Caco-2 (cell line): ENCODE results near the gene FURIN. TPM values are rescaled to one million over a fixed set of nuclear protein-coding genes. Genes with fewer than 3 reads are reported as not detected.

Experiments used
- BruUV-seq: library from RNA; stranded (reverse); fragments of 400-500 nt; replicated peaks from 2 replicates; lab custom pipeline; 2021; lab: Mats Ljungman, UMichigan
- CTCF ChIA-PET: fragments of 300-600 bp; sonication (Branson Sonifier 250); formaldehyde crosslinking; loops from one replicate; lab custom pipeline; 2022; ENCODE audit warnings: antibody characterized with exemption; lab: Charles Lee
- POLR2A ChIA-PET: fragments of 300-600 bp; sonication (Branson Sonifier 250); formaldehyde crosslinking; loops from one replicate; lab custom pipeline; 2022; ENCODE audit warnings: antibody characterized with exemption; lab: Charles Lee
- DNase-seq, 2 experiments: peaks; one replicate each; pipeline versions ENCODE4 v3.0.0 to v3.0.0-alpha.2; 2020 to 2022
- H3K27me3 ChIP-seq: replicated peaks from 2 replicates; pipeline ENCODE4 v1.6.0; 2011; ENCODE audit warnings: low read length; ENCODE audit not compliant: control insufficient read depth, insufficient read depth
- H3K36me3 ChIP-seq: 2 replicates; pipeline ENCODE4 v1.5.1; 2011; ENCODE audit warnings: low read length; ENCODE audit not compliant: control insufficient read depth, insufficient read depth
- H3K4me1 ChIP-seq: fragments of 250-450 bp; sonication (Bioruptor Pico); 2 replicates; pipeline ENCODE4 v1.5.1; 2020; ENCODE audit warnings: mild to moderate bottlenecking
- H3K4me3 ChIP-seq: 2 replicates; pipeline ENCODE4 v1.5.1; 2011; ENCODE audit warnings: low read depth, mild to moderate bottlenecking, control low read depth, low read length
- H3K9me3 ChIP-seq: fragments of 250-450 bp; sonication (Bioruptor Pico); 2 replicates; pipeline ENCODE4 v1.5.1; 2020; ENCODE audit warnings: mild to moderate bottlenecking, moderate library complexity
- H3K27ac Mint-ChIP-seq: one replicate; pipeline ENCODE4 v1.8.0; 2022; ENCODE audit warnings: mixed read lengths; ENCODE audit not compliant: unreplicated experiment
- H3K27me3 Mint-ChIP-seq: one replicate; pipeline ENCODE4 v1.8.0; 2022; ENCODE audit warnings: mixed read lengths; ENCODE audit not compliant: insufficient read depth, unreplicated experiment
- H3K36me3 Mint-ChIP-seq: one replicate; pipeline ENCODE4 v1.8.0; 2022; ENCODE audit warnings: mild to moderate bottlenecking, mixed read lengths; ENCODE audit not compliant: insufficient read depth, unreplicated experiment
- H3K4me1 Mint-ChIP-seq: one replicate; pipeline ENCODE4 v1.8.0; 2022; ENCODE audit warnings: low read depth, mixed read lengths; ENCODE audit not compliant: unreplicated experiment
- H3K4me3 Mint-ChIP-seq: one replicate; pipeline ENCODE4 v1.8.0; 2022; ENCODE audit warnings: mild to moderate bottlenecking, moderate library complexity, mixed read lengths; ENCODE audit not compliant: unreplicated experiment
- H3K9me3 Mint-ChIP-seq: one replicate; pipeline ENCODE4 v1.8.0; 2022; ENCODE audit warnings: mixed read lengths; ENCODE audit not compliant: unreplicated experiment
- intact Hi-C: fragments of 100-400 bp; cut with micrococcal nuclease; formaldehyde crosslinking; loops from one replicate; pipeline ENCODE4 v1.10.0; 2022; ENCODE audit not compliant: unreplicated experiment
- total RNA-seq: library from RNA; stranded (reverse); gene quantifications from 2 replicates; pipeline ENCODE4 v1.2.3, GENCODE V29; 2022
- TF ChIP-seq, protein P1 (sequence below), 2 experiments: fragments of 200-600 bp in 1 of 2; IDR thresholded peaks; 1 replicate in 1 of 2; 2 replicates in 1 of 2; pipeline versions ENCODE4 v1.5.1 to v1.8.0; 2011 to 2022; ENCODE audit warnings: antibody characterized with exemption in 1 of 2, control low read depth in 1 of 2, inconsistent platforms in 1 of 2, low read depth in 1 of 2, low read length in 1 of 2, mild to moderate bottlenecking in 1 of 2, moderate library complexity in 1 of 2; ENCODE audit not compliant: insufficient read depth in 1 of 2, severe bottlenecking in 1 of 2, unreplicated experiment in 1 of 2

FURIN gene
- total RNA-seq, 1 experiment from 2014 or later: 43.0 TPM

DNA sequence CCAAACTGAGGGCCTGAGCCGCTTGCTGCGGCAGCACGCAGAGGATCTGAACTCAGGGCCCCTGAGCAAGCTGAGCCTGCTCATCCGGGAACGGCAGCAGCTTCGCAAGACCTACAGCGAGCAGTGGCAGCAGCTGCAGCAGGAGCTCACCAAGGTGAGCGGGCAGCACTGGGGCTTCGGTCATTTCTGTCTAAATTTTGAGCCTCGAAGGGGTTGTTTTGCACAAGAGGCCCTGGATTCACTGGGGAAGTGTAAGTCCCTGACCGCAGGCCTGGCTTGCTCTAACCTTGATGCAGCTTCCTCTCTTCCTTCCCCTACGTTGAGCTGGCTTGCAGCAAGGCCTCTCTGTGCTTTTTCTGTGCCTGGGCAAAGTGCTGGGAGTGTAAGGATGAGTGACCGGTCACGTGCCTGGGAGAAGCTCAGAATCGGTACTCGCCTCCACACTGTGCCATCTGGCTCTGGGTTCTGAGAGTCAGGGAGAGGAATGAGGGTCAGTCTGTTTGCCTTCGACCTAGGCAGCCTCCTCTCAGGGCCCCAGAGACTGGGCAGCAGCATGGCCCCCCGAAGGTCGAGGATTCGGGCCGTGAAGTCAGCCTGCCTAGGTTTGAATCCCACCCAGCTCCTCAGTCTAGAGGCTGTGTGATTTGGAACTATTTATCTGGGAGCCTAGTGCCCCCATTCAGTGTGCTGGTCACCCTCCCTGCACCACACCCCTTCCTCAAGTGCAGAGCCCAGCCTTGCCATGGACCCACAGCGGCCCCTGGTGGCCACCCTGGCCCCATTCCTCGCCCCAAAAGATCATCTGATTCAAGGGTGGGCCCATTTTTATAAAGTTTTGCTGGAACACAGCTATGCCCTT lies 17.3 kb downstream of the FURIN start:
- H3K36me3 ChIP-seq: no peaks in the 10 kb centered on the region
- BruUV-seq: no TSS peak
- CTCF ChIA-PET: interaction anchor here (0.7 to 2.4 kb wide), 9 partner anchors 17 to 327 kb away, joined by 3 to 22 read pairs (median 3); partner anchors contain the start of gene FURIN
- Mint-ChIP-seq H3K27ac (no peak overlapping the region), H3K4me3 (no peak overlapping the region), H3K27me3 (no peaks in the 10 kb centered on the region), H3K36me3 (peaks cover 5% of the 10 kb centered on the region), H3K9me3 (no peaks in the 10 kb centered on the region), H3K4me1 (no peaks in the 10 kb centered on the region)
- TF ChIP-seq, protein P1, sequence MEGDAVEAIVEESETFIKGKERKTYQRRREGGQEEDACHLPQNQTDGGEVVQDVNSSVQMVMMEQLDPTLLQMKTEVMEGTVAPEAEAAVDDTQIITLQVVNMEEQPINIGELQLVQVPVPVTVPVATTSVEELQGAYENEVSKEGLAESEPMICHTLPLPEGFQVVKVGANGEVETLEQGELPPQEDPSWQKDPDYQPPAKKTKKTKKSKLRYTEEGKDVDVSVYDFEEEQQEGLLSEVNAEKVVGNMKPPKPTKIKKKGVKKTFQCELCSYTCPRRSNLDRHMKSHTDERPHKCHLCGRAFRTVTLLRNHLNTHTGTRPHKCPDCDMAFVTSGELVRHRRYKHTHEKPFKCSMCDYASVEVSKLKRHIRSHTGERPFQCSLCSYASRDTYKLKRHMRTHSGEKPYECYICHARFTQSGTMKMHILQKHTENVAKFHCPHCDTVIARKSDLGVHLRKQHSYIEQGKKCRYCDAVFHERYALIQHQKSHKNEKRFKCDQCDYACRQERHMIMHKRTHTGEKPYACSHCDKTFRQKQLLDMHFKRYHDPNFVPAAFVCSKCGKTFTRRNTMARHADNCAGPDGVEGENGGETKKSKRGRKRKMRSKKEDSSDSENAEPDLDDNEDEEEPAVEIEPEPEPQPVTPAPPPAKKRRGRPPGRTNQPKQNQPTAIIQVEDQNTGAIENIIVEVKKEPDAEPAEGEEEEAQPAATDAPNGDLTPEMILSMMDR (IDR thresholded peaks at IDR 0.05; ENCODE audit: insufficient read depth in 1 of 2, low read depth in 1 of 2, low read length in 1 of 2, severe bottlenecking in 1 of 2, unreplicated experiment in 1 of 2): peak; percentile 94 to 97
- intact Hi-C loops: loop anchor here (1.0 to 5.0 kb wide), 3 partner anchors 168 to 593 kb away; partner anchors contain the start of gene BLM
- H3K4me1 ChIP-seq: no peaks in the 10 kb centered on the region; the same call in 1 of the 2 replicates
- H3K27me3 ChIP-seq: no peaks in the 10 kb centered on the region
- POLR2A ChIA-PET: interaction anchor here (0.6 kb wide), 1 partner anchor 50 kb away, joined by 5 read pairs; no protein-coding TSS in a partner anchor
- no peak overlapping the region for H3K4me3 ChIP-seq
- no peaks in the 10 kb centered on the region for H3K9me3 ChIP-seq
- DNase-seq: peak; percentile 66 to 85

GRCh38 chr15:90886291-90886614 lies 17.9 kb downstream of the FURIN start:
- no peaks in the 10 kb centered on the region for H3K4me1 Mint-ChIP-seq
- intact Hi-C loops: loop anchor here (1.0 to 5.0 kb wide), 3 partner anchors 169 to 594 kb away; partner anchors contain the start of gene BLM
- CTCF ChIA-PET: interaction anchor here (0.6 to 2.4 kb wide), 10 partner anchors 18 to 351 kb away, joined by 3 to 22 read pairs (median 3); partner anchors contain the start of gene FURIN
- Histone ChIP-seq H3K27me3 (no peaks in the 10 kb centered on the region), H3K9me3 (no peaks in the 10 kb centered on the region), H3K4me1 (no peaks in the 10 kb centered on the region; the same call in 1 of the 2 replicates), H3K4me3 (no peak overlapping the region), H3K36me3 (no peaks in the 10 kb centered on the region)
- H3K27me3 Mint-ChIP-seq: no peaks in the 10 kb centered on the region
- no TSS peak for BruUV-seq
- peaks cover 5% of the 10 kb centered on the region for H3K36me3 Mint-ChIP-seq
- POLR2A ChIA-PET: no interaction called here
- TF ChIP-seq, protein P1 (IDR thresholded peaks at IDR 0.05; ENCODE audit: insufficient read depth in 1 of 2, low read depth in 1 of 2, low read length in 1 of 2, severe bottlenecking in 1 of 2, unreplicated experiment in 1 of 2): no peak
- no peaks in the 10 kb centered on the region for H3K9me3 Mint-ChIP-seq
- no peak for DNase-seq
- H3K27ac Mint-ChIP-seq: no peak overlapping the region
- H3K4me3 Mint-ChIP-seq: no peak overlapping the region

- H3K27me3 Mint-ChIP-seq: no peaks in the 10 kb centered on the region
- CTCF ChIA-PET: interaction anchor here (0.6 to 2.4 kb wide), 3 partner anchors 90 to 329 kb away, joined by 3 to 22 read pairs (median 3); no protein-coding TSS in a partner anchor
- no peak for DNase-seq
- POLR2A ChIA-PET: no interaction called here
- BruUV-seq: no TSS peak
- Histone ChIP-seq H3K36me3 (no peaks in the 10 kb centered on the region), H3K4me1 (no peaks in the 10 kb centered on the region; the same call in 1 of the 2 replicates), H3K27me3 (no peaks in the 10 kb centered on the region), H3K4me3 (no peak overlapping the region), H3K9me3 (no peaks in the 10 kb centered on the region)
- intact Hi-C loops: loop anchor here (5.0 kb wide), 1 partner anchor 595 kb away; no protein-coding TSS in a partner anchor
- H3K4me3 Mint-ChIP-seq: no peak overlapping the region
- TF ChIP-seq, protein P1 (IDR thresholded peaks at IDR 0.05; ENCODE audit: insufficient read depth in 1 of 2, low read depth in 1 of 2, low read length in 1 of 2, severe bottlenecking in 1 of 2, unreplicated experiment in 1 of 2): no peak
- H3K27ac Mint-ChIP-seq: no peak overlapping the region
- H3K4me1 Mint-ChIP-seq: no peaks in the 10 kb centered on the region
- no peaks in the 10 kb centered on the region for H3K9me3 Mint-ChIP-seq
- H3K36me3 Mint-ChIP-seq: no peaks in the 10 kb centered on the region
These were observed 18.7 kb downstream of the FURIN start for GRCh38 chr15:90887037-90887481.
